AG10803 (cell line): Measurements from ENCODE around the gene CCER1.

Source experiments
- DNase-seq: peaks from one replicate; pipeline ENCODE4 v3.0.0; 2010; ENCODE audit warnings: low read depth
- H3K4me3 ChIP-seq: 2 replicates; pipeline ENCODE4 v1.5.1; 2011; ENCODE audit warnings: mild to moderate bottlenecking, low read length, control low read depth
- CTCF ChIP-seq: conservative IDR thresholded peaks from 2 replicates; pipeline ENCODE4 v1.5.1; 2011; ENCODE audit warnings: mild to moderate bottlenecking, low read length, control low read depth, inconsistent platforms

CCER1 gene

GRCh38 chr12:90959032-90959431 lies 4.1 kb upstream of the CCER1 start:
- peak; percentile 43 for DNase-seq
- H3K4me3 ChIP-seq = no peak overlapping the region
- peak; percentile 54 for TF ChIP-seq CTCF

GRCh38 chr12:90958347-90958746 lies 3.4 kb upstream of the CCER1 start:
- H3K4me3 ChIP-seq = no peak overlapping the region
- no peak for TF ChIP-seq CTCF
- no peak for DNase-seq

GRCh38 chr12:90954428-90954827 lies 548 bp downstream of the CCER1 start:
- DNase-seq = no peak
- no peak for TF ChIP-seq CTCF
- no peak overlapping the region for H3K4me3 ChIP-seq

GRCh38 chr12:90953956-90954421 lies 987 bp downstream of the CCER1 start:
- no peak overlapping the region for H3K4me3 ChIP-seq
- no peak for DNase-seq
- TF ChIP-seq CTCF = peak; percentile 16; the same call in 1 of the 2 replicates

- no peak for TF ChIP-seq CTCF
- no peak for DNase-seq
- H3K4me3 ChIP-seq = no peak overlapping the region
Measured at GRCh38 chr12:90951432-90952105, 3.4 kb downstream of the CCER1 start.

GRCh38 chr12:90947869-90948268 lies 7.1 kb downstream of the CCER1 start:
- no peak for TF ChIP-seq CTCF
- H3K4me3 ChIP-seq = no peak overlapping the region
- DNase-seq = no peak

GRCh38 chr12:90945070-90945649 lies 9.8 kb downstream of the CCER1 start:
- H3K4me3 ChIP-seq = no peak overlapping the region
- DNase-seq = peak; percentile 43
- TF ChIP-seq CTCF = peak; percentile 59
